ENCODE results near the gene CLPX.
A peak's percentile ranks its signal among the peaks of the same experiment; 100 is the strongest.
"Not testable (repeated sequence)": the region's sequence is repeated elsewhere in the genome, so short reads cannot be mapped to it uniquely, and the experiment has no call there.

The CLPX gene

GRCh38 chr15:65184868-65185717, at the start of gene CLPX:
Gene CLPX (minus strand): TSS chr15:65185342. CDS start chr15:65185153, 189 bp downstream.
- DNase-seq (ENCODE audit: low spot score), result peak; percentile 95

- no peak for DNase-seq (ENCODE audit: low spot score)
Observed at GRCh38 chr15:65233696-65234095, 48.6 kb upstream of the CLPX start.

- no peak for DNase-seq (ENCODE audit: low spot score)
Observed at GRCh38 chr15:65232520-65232919, 47.4 kb upstream of the CLPX start.

- DNase-seq (ENCODE audit: low spot score), result no peak
Observed at GRCh38 chr15:65231306-65231705, 46.2 kb upstream of the CLPX start.

- not testable (repeated sequence) for DNase-seq (ENCODE audit: low spot score)
Observed at GRCh38 chr15:65226901-65227300, 41.8 kb upstream of the CLPX start.

GRCh38 chr15:65226221-65226620, 41.1 kb upstream of the CLPX start:
- no peak for DNase-seq (ENCODE audit: low spot score)

- DNase-seq (ENCODE audit: low spot score), result no peak
Observed at GRCh38 chr15:65223996-65224395, 38.9 kb upstream of the CLPX start.

- DNase-seq (ENCODE audit: low spot score), result no peak
Observed at GRCh38 chr15:65222891-65223290, 37.7 kb upstream of the CLPX start.

- no peak for DNase-seq (ENCODE audit: low spot score)
Observed at GRCh38 chr15:65221697-65222096, 36.6 kb upstream of the CLPX start.

- no peak for DNase-seq (ENCODE audit: low spot score)
Observed at GRCh38 chr15:65219137-65219536, 34.0 kb upstream of the CLPX start.

- no peak for DNase-seq (ENCODE audit: low spot score)
Observed at GRCh38 chr15:65217526-65218482, 32.7 kb upstream of the CLPX start.

GRCh38 chr15:65215496-65215895, 30.4 kb upstream of the CLPX start:
- no peak for DNase-seq (ENCODE audit: low spot score)

- DNase-seq (ENCODE audit: low spot score), result no peak
Observed at GRCh38 chr15:65214010-65214409, 28.9 kb upstream of the CLPX start.

- DNase-seq (ENCODE audit: low spot score), result no peak
Observed at GRCh38 chr15:65213241-65213640, 28.1 kb upstream of the CLPX start.

GRCh38 chr15:65212097-65212496, 27.0 kb upstream of the CLPX start:
- no peak for DNase-seq (ENCODE audit: low spot score)

- no peak for DNase-seq (ENCODE audit: low spot score)
Observed at GRCh38 chr15:65211482-65211982, 26.4 kb upstream of the CLPX start.

- no peak for DNase-seq (ENCODE audit: low spot score)
Observed at GRCh38 chr15:65210770-65211481, 25.8 kb upstream of the CLPX start, which contains the start of gene CILP. Gene CILP (minus strand): TSS chr15:65211473. CDS start chr15:65209755, 1,718 bp downstream.

- DNase-seq (ENCODE audit: low spot score), result no peak
Observed at GRCh38 chr15:65209701-65210643, 24.8 kb upstream of the CLPX start.

- no peak for DNase-seq (ENCODE audit: low spot score)
Observed at GRCh38 chr15:65208647-65209046, 23.5 kb upstream of the CLPX start.

GRCh38 chr15:65207280-65207840, 22.2 kb upstream of the CLPX start:
- DNase-seq (ENCODE audit: low spot score), result no peak
